RWPE1 (cell line): ENCODE data around the gene ZNF786.

ENCODE experiments used
- CTCF ChIA-PET: fragments of 350-600 bp; sonication (Branson Sonifier 250); formaldehyde crosslinking; extraction: SDS; loops from one replicate; lab custom pipeline; 2021; lab: Yijun Ruan, JAX
- POLR2A ChIA-PET: fragments of 400-600 bp; formaldehyde crosslinking; extraction: SDS; loops from one replicate; lab custom pipeline; 2020; ENCODE audit warnings: antibody characterized with exemption; ENCODE audit not compliant: low non-redundant PET; lab: Yijun Ruan, JAX
- DNase-seq: peaks from one replicate; pipeline ENCODE4 v3.0.0; 2012; ENCODE audit warnings: low spot score
- H3K27ac ChIP-seq: fragments of 450-650 bp; 2 replicates; pipeline ENCODE4 v1.5.1; 2017
- TF ChIP-seq, protein P1 (sequence below): fragments of 450-650 bp; conservative IDR thresholded peaks from 2 replicates; pipeline ENCODE4 v1.5.1; 2017; ENCODE audit warnings: low read depth, mild to moderate bottlenecking

The ZNF786 gene

DNA sequence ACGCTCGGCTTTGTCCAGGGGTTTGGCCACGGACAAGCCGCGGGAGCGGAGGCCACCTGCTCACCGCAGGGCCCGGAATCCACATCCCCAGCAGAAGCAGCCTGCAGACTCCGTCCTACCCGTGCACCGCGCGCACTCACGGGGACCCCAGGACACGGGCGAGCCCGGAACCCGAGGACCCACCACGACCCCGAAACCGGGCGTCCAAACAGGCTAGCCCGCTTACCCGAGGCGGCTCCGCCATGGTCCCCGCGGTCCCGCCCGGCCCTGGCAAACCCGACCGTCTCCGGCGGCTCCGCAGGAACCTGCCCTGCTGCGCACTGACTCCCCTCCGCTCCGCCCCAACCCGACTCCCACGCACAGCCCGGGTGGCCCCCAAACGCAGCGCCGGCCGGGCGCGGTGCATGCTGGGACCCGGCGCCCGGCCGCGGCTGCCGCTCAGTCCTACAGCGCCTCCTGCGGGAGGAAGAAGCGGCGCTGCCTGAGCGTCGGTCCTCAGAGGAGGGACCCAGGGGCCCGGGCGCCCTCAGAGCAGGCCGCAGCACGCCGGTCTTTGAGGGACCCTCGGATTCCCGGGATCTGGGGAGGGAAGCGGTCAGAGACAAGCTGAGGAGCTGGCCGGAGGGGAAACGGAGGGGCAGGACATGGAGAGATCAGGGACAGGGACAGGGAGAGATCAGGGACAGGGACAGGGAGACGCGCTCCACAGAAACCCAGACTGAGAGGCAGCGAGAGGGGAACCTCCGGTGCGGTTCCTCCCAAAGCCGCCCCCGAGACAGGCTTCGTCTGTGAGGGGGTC lies at the start of gene ZNF786:
Gene ZNF786, minus strand, starts transcription at position 322 of the 799 bp plus-strand sequence. Its CDS starts 78 bp downstream, at position 244.
- TF ChIP-seq, protein P1, sequence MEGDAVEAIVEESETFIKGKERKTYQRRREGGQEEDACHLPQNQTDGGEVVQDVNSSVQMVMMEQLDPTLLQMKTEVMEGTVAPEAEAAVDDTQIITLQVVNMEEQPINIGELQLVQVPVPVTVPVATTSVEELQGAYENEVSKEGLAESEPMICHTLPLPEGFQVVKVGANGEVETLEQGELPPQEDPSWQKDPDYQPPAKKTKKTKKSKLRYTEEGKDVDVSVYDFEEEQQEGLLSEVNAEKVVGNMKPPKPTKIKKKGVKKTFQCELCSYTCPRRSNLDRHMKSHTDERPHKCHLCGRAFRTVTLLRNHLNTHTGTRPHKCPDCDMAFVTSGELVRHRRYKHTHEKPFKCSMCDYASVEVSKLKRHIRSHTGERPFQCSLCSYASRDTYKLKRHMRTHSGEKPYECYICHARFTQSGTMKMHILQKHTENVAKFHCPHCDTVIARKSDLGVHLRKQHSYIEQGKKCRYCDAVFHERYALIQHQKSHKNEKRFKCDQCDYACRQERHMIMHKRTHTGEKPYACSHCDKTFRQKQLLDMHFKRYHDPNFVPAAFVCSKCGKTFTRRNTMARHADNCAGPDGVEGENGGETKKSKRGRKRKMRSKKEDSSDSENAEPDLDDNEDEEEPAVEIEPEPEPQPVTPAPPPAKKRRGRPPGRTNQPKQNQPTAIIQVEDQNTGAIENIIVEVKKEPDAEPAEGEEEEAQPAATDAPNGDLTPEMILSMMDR, result peak; percentile 99
- peak within 1 kb of the TSS; percentile 96 for H3K27ac ChIP-seq
- DNase-seq, result peak; percentile 80
- ChIA-PET POLR2A (no interaction called here), CTCF (interaction anchor here (0.7 kb wide), 1 partner anchor 24 kb away, joined by 3 read pairs; no protein-coding TSS in a partner anchor)

DNA sequence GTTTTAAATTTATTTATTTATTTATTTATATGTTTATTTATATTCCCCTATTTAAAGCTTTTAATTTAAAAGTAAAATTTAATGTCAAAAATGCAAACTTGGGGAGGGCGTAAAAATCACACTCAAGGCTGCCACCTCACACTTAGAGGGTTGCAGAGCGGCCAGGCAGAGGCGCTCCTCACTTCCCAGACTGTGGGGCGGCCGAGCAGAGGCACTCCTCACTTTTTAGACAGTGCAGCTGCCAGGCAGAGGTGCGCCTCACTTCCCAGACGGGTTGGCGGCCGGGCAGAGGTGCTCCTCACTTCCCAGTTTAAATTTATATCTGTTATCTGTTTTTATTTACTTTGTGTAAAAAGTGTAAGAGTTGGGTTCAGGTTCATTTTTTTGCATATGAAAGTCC lies 45.6 kb upstream of the ZNF786 start:
- TF ChIP-seq, protein P1, result no peak
- ChIA-PET CTCF (interaction anchor here (0.6 kb wide), 1 partner anchor 81 kb away, joined by 3 read pairs; no protein-coding TSS in a partner anchor), POLR2A (interaction anchor here (1.1 kb wide), 1 partner anchor 11 kb away, joined by 3 read pairs; the partner anchor contains the start of gene ZNF398)

GRCh38 chr7:149133028-149133710 lies 42.7 kb upstream of the ZNF786 start:
- TF ChIP-seq, protein P1, result no peak

More for the DNA sequence above, 45.6 kb upstream of the ZNF786 start:
- no peak overlapping the region for H3K27ac ChIP-seq
- no peak for DNase-seq

DNA sequence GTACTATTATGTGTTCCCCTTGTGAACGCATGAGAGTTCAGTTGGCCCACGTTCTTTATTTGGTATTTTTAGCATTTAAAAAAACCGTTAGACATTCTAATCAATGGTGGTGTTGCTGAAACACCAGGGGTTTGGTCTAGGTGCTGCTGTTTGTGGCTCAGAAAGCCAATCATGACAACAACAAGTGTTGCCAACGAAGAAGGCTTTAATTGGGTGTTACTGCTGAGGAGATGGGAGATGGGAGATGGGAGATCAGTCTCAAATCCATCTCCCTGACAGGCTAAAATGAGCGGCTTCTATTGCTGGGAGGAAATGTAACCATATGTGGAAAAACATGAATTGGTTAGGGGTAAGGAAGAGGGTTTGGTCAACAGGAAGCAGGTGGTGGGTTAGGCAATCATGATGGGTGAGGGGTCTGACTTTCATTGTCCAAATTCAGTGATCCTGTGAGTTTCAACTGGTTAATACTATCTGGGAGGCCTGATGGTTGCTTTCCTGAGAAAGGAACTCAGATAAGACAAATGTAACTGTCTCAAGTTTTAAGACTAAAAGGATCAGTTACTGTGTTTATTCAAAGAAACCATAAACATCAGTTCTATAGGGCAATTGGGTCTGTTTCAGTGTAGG lies 40.2 kb upstream of the ZNF786 start:
- ChIA-PET CTCF (no interaction called here), POLR2A (no interaction called here)
- TF ChIP-seq, protein P1, result no peak
- H3K27ac ChIP-seq, result no peak overlapping the region
- DNase-seq, result no peak

More at GRCh38 chr7:149133028-149133710, 42.7 kb upstream of the ZNF786 start:
- CTCF ChIA-PET, result no interaction called here
- POLR2A ChIA-PET, result interaction anchor here (0.6 kb wide), 2 partner anchors 235 to 1437 kb away, joined by 3 read pairs; no protein-coding TSS in a partner anchor
- DNase-seq, result no peak
- no peak overlapping the region for H3K27ac ChIP-seq

- POLR2A ChIA-PET, result no interaction called here
- TF ChIP-seq, protein P1, result no peak
- CTCF ChIA-PET, result interaction anchor here (0.7 to 2.9 kb wide), 5 partner anchors 19 to 319 kb away, joined by 3 to 19 read pairs (median 6); partner anchors contain the start of gene ZNF398
- peak; percentile 27 for DNase-seq
- H3K27ac ChIP-seq, result peak overlapping the region; percentile 94
These were observed 36.2 kb upstream of the ZNF786 start for GRCh38 chr7:149126662-149127266.
